GM12878 (cell line): Measurements from ENCODE around the gene STK10. TPM values are rescaled to one million over a fixed set of nuclear protein-coding genes. Genes with fewer than 3 reads are reported as not detected.

Experiments
- ASH2L ChIP-seq: fragments of 300-600, 200-600 bp; sonication (generic); IDR thresholded peaks from 2 replicates; pipeline ENCODE4 v1.6.1; 2017; ENCODE audit warnings: low read depth, mild to moderate bottlenecking, borderline replicate concordance
- CHD4 ChIP-seq: fragments of 200-600 bp; sonication (generic); IDR thresholded peaks from 2 replicates; pipeline ENCODE4 v1.6.1; 2016; ENCODE audit warnings: mild to moderate bottlenecking
- CTCF ChIP-seq, 3 experiments: IDR thresholded peaks in 2 of 3; conservative IDR thresholded peaks in 1 of 3; 2 replicates each; pipeline ENCODE4 v1.5.1; 2011; ENCODE audit warnings: low read depth in 3 of 3, low read length in 3 of 3, mild to moderate bottlenecking in 3 of 3, control low read depth in 2 of 3, moderate library complexity in 2 of 3, inconsistent platforms in 1 of 3, mixed read lengths in 1 of 3; ENCODE audit not compliant: control insufficient read depth in 2 of 3, insufficient read depth in 1 of 3; ENCODE audit errors: extremely low read depth in 1 of 3
- EGR1 ChIP-seq, 2 experiments: IDR thresholded peaks; 1 replicate in 1 of 2; 2 replicates in 1 of 2; pipeline ENCODE4 v1.6.1; 2011 to 2012; ENCODE audit warnings: low read depth in 2 of 2, low read length in 2 of 2, borderline replicate concordance in 1 of 2, mild to moderate bottlenecking in 1 of 2, moderate library complexity in 1 of 2
- HDAC2 ChIP-seq: fragments of 200-600 bp; sonication (generic); IDR thresholded peaks from 2 replicates; pipeline ENCODE4 v1.6.1; 2017
- HDAC6 ChIP-seq: fragments of 200-600 bp; sonication (generic); IDR thresholded peaks from one replicate; pipeline ENCODE4 v1.8.0; 2017; ENCODE audit warnings: antibody characterized with exemption; ENCODE audit not compliant: unreplicated experiment
- JUND ChIP-seq: IDR thresholded peaks from 2 replicates; pipeline ENCODE4 v1.6.1; 2012; ENCODE audit warnings: low read depth, mild to moderate bottlenecking, low read length, improper control_type of control experiment, moderate library complexity
- MTA2 ChIP-seq: fragments of 450-650 bp; IDR thresholded peaks from 2 replicates; pipeline ENCODE4 v1.6.1; 2016; ENCODE audit warnings: low read depth, mild to moderate bottlenecking, moderate library complexity
- MYB ChIP-seq: fragments of 150-350 bp; IDR thresholded peaks from 2 replicates; pipeline ENCODE4 v1.6.1; 2014; ENCODE audit warnings: mild to moderate bottlenecking, low read depth, low read length, borderline replicate concordance
- NR2C2 ChIP-seq: IDR thresholded peaks from 2 replicates; pipeline ENCODE4 v1.6.1; 2011; ENCODE audit warnings: borderline replicate concordance, low read depth; ENCODE audit not compliant: control insufficient read depth, insufficient read length
- POU2F2 ChIP-seq: IDR thresholded peaks from 3 replicates; pipeline ENCODE4 v1.6.1; 2011; ENCODE audit warnings: low read depth, mild to moderate bottlenecking, low read length, borderline replicate concordance
- SMAD5 ChIP-seq: IDR thresholded peaks from 2 replicates; pipeline ENCODE4 v1.6.1; 2016; ENCODE audit warnings: antibody characterized with exemption, low read depth
- SREBF1 ChIP-seq: IDR thresholded peaks from 2 replicates; pipeline ENCODE4 v1.6.1; 2012; ENCODE audit warnings: mild to moderate bottlenecking, low read length
- SREBF2 ChIP-seq: IDR thresholded peaks from 2 replicates; pipeline ENCODE4 v1.6.1; 2012; ENCODE audit warnings: mild to moderate bottlenecking, low read length
- ZBTB11 ChIP-seq: fragments of 450-650 bp; formaldehyde crosslinking; IDR thresholded peaks from 2 replicates; pipeline ENCODE4 v1.5.0; 2022; ENCODE audit warnings: mild to moderate bottlenecking, missing genetic modification characterization
- ZNF384 ChIP-seq: IDR thresholded peaks from 2 replicates; pipeline ENCODE4 v1.6.1; 2012; ENCODE audit warnings: low read depth, mild to moderate bottlenecking, low read length, improper control_type of control experiment, borderline replicate concordance
- ZNF592 ChIP-seq: fragments of 450-650 bp; IDR thresholded peaks from 2 replicates; pipeline ENCODE4 v1.6.1; 2017; ENCODE audit warnings: mild to moderate bottlenecking, moderate library complexity
- polyA plus RNA-seq, 11 experiments: library from polyadenylated mRNA; depleted of rRNA in 4 of 11; unstranded in 6 of 11; stranded (reverse) in 5 of 11; fragments of >200 nt; fragmentation: Nextera tagmentation in 4 of 11; fragmentation: Illumina TruSeq in 1 of 11; extraction: Ambion mirVana in 4 of 11; extraction: Trizol in 1 of 11; gene quantifications; 1 replicate in 1 of 11; 2 replicates in 10 of 11; pipeline versions ENCODE4 v1.2.1 to v1.2.3, GENCODE V29; 2011 to 2016; ENCODE audit warnings: inconsistent platforms in 2 of 11, missing spikeins in 2 of 11, low read depth in 1 of 11
- total RNA-seq, 4 experiments: library from RNA; depleted of rRNA in 3 of 4; stranded (reverse); fragments of >200 nt in 3 of 4; fragmentation: Illumina TruSeq in 1 of 4; extraction: Trizol in 1 of 4; gene quantifications; 2 replicates each; pipeline versions ENCODE4 v1.2.1 to v1.2.3, GENCODE V29; 2013 to 2021

Gene STK10
- total and polyA plus RNA-seq, 10 of the 15 experiments (the other 5 are each of a cell fraction or from before 2014, with no cell fraction given): 14.2 to 96.4 (median 50.6) TPM

- TF ChIP-seq NR2C2 (no peak), MYB (no peak), HDAC2 (no peak), HDAC6 (no peak), ASH2L (no peak), EGR1 (IDR thresholded peaks at IDR 0.05; ENCODE audit: borderline replicate concordance in 1 of 2, low read depth in 2 of 2, low read length in 2 of 2) (no peak), CTCF (IDR thresholded peaks at IDR 0.05 in 2 of 3, conservative IDR thresholded peaks at IDR 0.05 in 1 of 3; ENCODE audit: control insufficient read depth in 2 of 3, extremely low read depth in 1 of 3, insufficient read depth in 1 of 3, low read depth in 3 of 3, low read length in 3 of 3) (no peak), SMAD5 (no peak), ZBTB11 (no peak), MTA2 (peak; percentile 47; the same call in 1 of the 2 replicates), ZNF384 (no peak), SREBF2 (no peak), POU2F2 (peak; percentile 15; the same call in 1 of the 3 replicates), JUND (no peak), ZNF592 (no peak), SREBF1 (no peak), CHD4 (no peak)
Measured at GRCh38 chr5:172150514-172151425, 37.3 kb downstream of the STK10 start (continued).
